Endothelial cell of umbilical vein (primary cell): ENCODE data around the gene ARMH1. TPM values are rescaled to one million over a fixed set of nuclear protein-coding genes. Genes with fewer than 3 reads are reported as not detected.
A peak's percentile ranks its signal among the peaks of the same experiment; 100 is the strongest.

ENCODE experiments used
- BruUV-seq: library from RNA; stranded (reverse); fragments of 400-500 nt; replicated peaks from 2 replicates; lab custom pipeline; 2021; lab: Mats Ljungman, UMichigan
- CTCF ChIA-PET: fragments of 300-600, 350-600 bp; sonication (Branson Sonifier 250); formaldehyde crosslinking; loops from one replicate; lab custom pipeline; 2021; ENCODE audit warnings: antibody characterized with exemption, inconsistent platforms; lab: Charles Lee
- POLR2A ChIA-PET: fragments of 300-600, 350-600 bp; sonication (Branson Sonifier 250); formaldehyde crosslinking; loops from one replicate; lab custom pipeline; 2021; ENCODE audit warnings: antibody characterized with exemption, inconsistent platforms; lab: Charles Lee
- DNase-seq: peaks from one replicate; pipeline ENCODE4 v3.0.0-alpha.2; 2011; ENCODE audit warnings: low read depth, low spot score
- FAIRE-seq: peaks from 2 replicates; lab custom pipeline; 2011; peaks lifted over from hg19 to GRCh38; lab: Jason Lieb, UNC
- H2AFZ ChIP-seq: 2 replicates; pipeline ENCODE4 v1.6.0; 2012; ENCODE audit warnings: low read depth, low read length, control low read depth, inconsistent platforms
- H3K27ac ChIP-seq: 2 replicates; pipeline ENCODE4 v1.5.1; 2011; ENCODE audit warnings: low read depth, mild to moderate bottlenecking, control low read depth, low read length, moderate library complexity; ENCODE audit not compliant: insufficient read depth
- H3K27me3 ChIP-seq, 2 experiments: 2 replicates each; pipeline versions ENCODE4 v1.6.0 to v1.6.1; 2011; ENCODE audit warnings: low read length in 2 of 2, mixed read lengths in 1 of 2; ENCODE audit not compliant: control insufficient read depth in 2 of 2, insufficient read depth in 2 of 2
- H3K36me3 ChIP-seq, 2 experiments: 2 replicates in 1 of 2; 3 replicates in 1 of 2; pipeline ENCODE4 v1.5.1; 2011; ENCODE audit warnings: low read length in 2 of 2, mild to moderate bottlenecking in 1 of 2, moderate library complexity in 1 of 2; ENCODE audit not compliant: control insufficient read depth in 2 of 2, insufficient read depth in 2 of 2; ENCODE audit errors: extremely low read depth in 1 of 2
- H3K4me1 ChIP-seq: 3 replicates; pipeline ENCODE4 v1.5.1; 2011; ENCODE audit warnings: mild to moderate bottlenecking, low read length; ENCODE audit not compliant: control insufficient read depth, insufficient read depth; ENCODE audit errors: extremely low read depth
- H3K4me2 ChIP-seq: 2 replicates; pipeline ENCODE4 v1.6.1; 2011; ENCODE audit warnings: low read length, control low read depth, mixed read lengths; ENCODE audit not compliant: insufficient read depth
- H3K4me3 ChIP-seq, 3 experiments: fragments of 200-600 bp in 1 of 3; sonication (generic), shearing (Covaris generic) in 1 of 3; replicated peaks in 1 of 3; 2 replicates each; pipeline ENCODE4 v1.5.1; 2011 to 2016; ENCODE audit warnings: control low read depth in 3 of 3, low read length in 3 of 3, mild to moderate bottlenecking in 2 of 3, inconsistent platforms in 1 of 3, low read depth in 1 of 3, moderate library complexity in 1 of 3; ENCODE audit not compliant: insufficient read depth in 1 of 3
- H3K79me2 ChIP-seq: 2 replicates; pipeline ENCODE4 v1.6.0; 2012; ENCODE audit warnings: low read length, inconsistent platforms; ENCODE audit not compliant: control insufficient read depth, insufficient read depth
- H3K9ac ChIP-seq: replicated peaks from 2 replicates; pipeline ENCODE3; 2011; ENCODE audit warnings: low read length, control low read depth; ENCODE audit not compliant: insufficient read depth; ENCODE audit errors: extremely low read depth
- H3K9me1 ChIP-seq: replicated peaks from 3 replicates; pipeline ENCODE4 v1.6.0; 2011; ENCODE audit warnings: mild to moderate bottlenecking, low read length; ENCODE audit not compliant: control insufficient read depth, insufficient read depth; ENCODE audit errors: extremely low read depth
- H3K9me3 ChIP-seq: replicated peaks from 2 replicates; pipeline ENCODE4 v1.5.1; 2012; ENCODE audit warnings: low read length, inconsistent platforms; ENCODE audit not compliant: control insufficient read depth, insufficient read depth
- H4K20me1 ChIP-seq: replicated peaks from 2 replicates; pipeline ENCODE3; 2011; ENCODE audit warnings: mild to moderate bottlenecking, low read length; ENCODE audit not compliant: control insufficient read depth, insufficient read depth; ENCODE audit errors: extremely low read depth
- EZH2 ChIP-seq: IDR thresholded peaks from 2 replicates; pipeline ENCODE4 v1.6.1; 2012; ENCODE audit warnings: borderline replicate concordance, low read depth, mild to moderate bottlenecking, moderate library complexity, low read length, inconsistent platforms; ENCODE audit not compliant: severe bottlenecking
- FOS ChIP-seq: IDR thresholded peaks from 2 replicates; pipeline ENCODE4 v1.6.1; 2011; ENCODE audit warnings: mild to moderate bottlenecking, low read length, moderate library complexity, borderline replicate concordance; ENCODE audit not compliant: insufficient read depth
- GATA2 ChIP-seq: IDR thresholded peaks from 2 replicates; pipeline ENCODE4 v1.7.0; 2011; ENCODE audit warnings: low read depth, mild to moderate bottlenecking, moderate library complexity, mixed read lengths, low read length; ENCODE audit not compliant: insufficient read length, insufficient read depth
- JUN ChIP-seq: IDR thresholded peaks from 2 replicates; pipeline ENCODE4 v1.6.1; 2011; ENCODE audit warnings: borderline replicate concordance, low read depth; ENCODE audit not compliant: insufficient read length, insufficient read depth
- MYC ChIP-seq: IDR thresholded peaks from one replicate; pipeline ENCODE4 v1.6.1; 2011; ENCODE audit warnings: mild to moderate bottlenecking, low read depth, low read length
- POLR2A ChIP-seq: IDR thresholded peaks from 2 replicates; pipeline ENCODE4 v1.6.1; 2012; ENCODE audit warnings: low read depth, mild to moderate bottlenecking, control low read depth, low read length
- POLR2AphosphoS5 ChIP-seq: IDR thresholded peaks from 2 replicates; pipeline ENCODE4 v1.6.1; 2012; ENCODE audit warnings: low read depth, mild to moderate bottlenecking, control low read depth, low read length, moderate library complexity; ENCODE audit not compliant: insufficient read depth
- dilution Hi-C: fragments of 300-500 bp; cut with MboI; formaldehyde crosslinking; loops from one replicate; pipeline ENCODE4 v1.15.0; 2019; ENCODE audit warnings: low sequenced_read_pairs; ENCODE audit not compliant: extremely low pct_ligation_motif_present
- intact Hi-C: fragments of 100-400 bp; cut with micrococcal nuclease; formaldehyde crosslinking; loops from one replicate; pipeline ENCODE4 v1.10.0; 2022
- polyA plus RNA-seq, 4 experiments: library from polyadenylated mRNA; depleted of rRNA in 3 of 4; stranded (reverse) in 3 of 4; unstranded in 1 of 4; fragments of >200 nt; gene quantifications; 2 replicates each; pipeline versions ENCODE4 v1.2.1 to v1.2.3, GENCODE V29; 2011 to 2012; ENCODE audit warnings: missing spikeins in 1 of 4
- total RNA-seq: library from RNA; stranded (reverse); gene quantifications from 2 replicates; pipeline ENCODE4 v1.2.3, GENCODE V29; 2021
- TF ChIP-seq, protein P1 (sequence below): IDR thresholded peaks from 2 replicates; pipeline ENCODE4 v1.6.1; 2011; ENCODE audit not compliant: insufficient read depth, insufficient read length

The ARMH1 gene
- total and polyA plus RNA-seq, 2 donors (not counting 3 experiments of a cell fraction or from before 2014, with no cell fraction given), result 0.17 TPM; not detected in 1

DNA sequence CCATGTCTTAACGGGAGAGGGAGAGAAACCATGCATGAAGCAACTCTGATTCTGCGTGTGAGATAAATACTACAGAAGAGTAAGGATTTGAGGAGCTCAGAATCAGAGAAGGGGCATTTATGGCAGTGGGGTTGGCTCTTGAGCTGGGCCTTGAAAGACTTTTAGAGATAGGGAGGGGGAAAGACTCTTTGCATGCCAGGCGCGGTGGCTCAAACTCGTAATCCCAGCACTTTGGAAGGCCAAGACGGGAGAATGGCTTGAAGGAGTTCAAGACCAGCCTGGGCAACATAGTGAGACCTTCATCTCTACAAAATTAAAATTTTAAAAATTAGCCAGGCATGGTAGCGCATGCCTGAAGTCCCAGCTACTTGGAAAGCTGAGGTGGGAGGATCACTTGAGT lies 672 bp downstream of the ARMH1 start:
- Histone ChIP-seq H3K27ac (no peak overlapping the region), H4K20me1 (no peaks in the 10 kb centered on the region), H3K27me3 (no peaks in the 10 kb centered on the region), H3K9me1 (no peaks in the 10 kb centered on the region), H3K36me3 (no peaks in the 10 kb centered on the region), H3K4me1 (peaks cover 41% of the 10 kb centered on the region), H3K9me3 (no peaks in the 10 kb centered on the region), H3K4me3 (peak overlapping the region in 1 of 3 experiments; percentile 55), H3K4me2 (no peak overlapping the region), H3K79me2 (no peaks in the 10 kb centered on the region), H3K9ac (no peak overlapping the region), H2AFZ (no peak overlapping the region)
- TF ChIP-seq POLR2A, result no peak
- no peak for TF ChIP-seq FOS
- TF ChIP-seq POLR2AphosphoS5, result no peak
- TF ChIP-seq, protein P1, sequence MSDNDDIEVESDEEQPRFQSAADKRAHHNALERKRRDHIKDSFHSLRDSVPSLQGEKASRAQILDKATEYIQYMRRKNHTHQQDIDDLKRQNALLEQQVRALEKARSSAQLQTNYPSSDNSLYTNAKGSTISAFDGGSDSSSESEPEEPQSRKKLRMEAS, result no peak
- TF ChIP-seq EZH2, result no peak
- TF ChIP-seq MYC, result no peak
- TF ChIP-seq GATA2, result no peak
- no peak for TF ChIP-seq JUN
- ChIA-PET CTCF (interaction anchor here (1.4 to 1.9 kb wide), 2 partner anchors 8 to 18 kb away, joined by 3 to 5 read pairs; no protein-coding TSS in a partner anchor), POLR2A (no interaction called here)
- BruUV-seq, result no TSS peak
- dilution Hi-C loops (no loop called here), intact Hi-C loops (no loop called here)
- FAIRE-seq (no peak), DNase-seq (no peak)
